Activated T-cell treated with anti-CD3 and anti-CD28 coated beads, Interleukin-2, amount 50 U/mL, for 4 hours (primary cell): ENCODE measurements around the gene KCNH3. TPM values are rescaled to one million over a fixed set of nuclear protein-coding genes. Genes with fewer than 3 reads are reported as not detected.

Source experiments
- ATAC-seq, 2 donors: fragments of 200-7000 bp; cut with Tn5 transposase; one replicate each; pipeline ENCODE4 v1.10.0; 2021
- DNase-seq: peaks from one replicate; pipeline ENCODE4 v3.0.0-alpha.2; 2020
- H3K27me3 Mint-ChIP-seq: one replicate; pipeline ENCODE4 v1.8.0; 2021; ENCODE audit warnings: low read depth, mixed read lengths
- H3K36me3 Mint-ChIP-seq: one replicate; pipeline ENCODE4 v1.8.0; 2022; ENCODE audit warnings: mixed read lengths; ENCODE audit not compliant: insufficient read depth
- H3K4me1 Mint-ChIP-seq: one replicate; pipeline ENCODE4 v1.8.0; 2021; ENCODE audit warnings: low read depth, mixed read lengths
- H3K4me3 Mint-ChIP-seq: one replicate; pipeline ENCODE4 v1.8.0; 2021; ENCODE audit warnings: mild to moderate bottlenecking, moderate library complexity, mixed read lengths
- H3K9me3 Mint-ChIP-seq: one replicate; pipeline ENCODE4 v1.8.0; 2021; ENCODE audit warnings: mixed read lengths
- total RNA-seq, 3 donors: library from RNA; stranded (reverse); gene quantifications; one replicate each; pipeline ENCODE4 v1.2.1, GENCODE V29; 2021

The KCNH3 gene
- total RNA-seq, 3 donors from 2014 or later: 1.6 to 4.0 (median 3.3) TPM

DNA sequence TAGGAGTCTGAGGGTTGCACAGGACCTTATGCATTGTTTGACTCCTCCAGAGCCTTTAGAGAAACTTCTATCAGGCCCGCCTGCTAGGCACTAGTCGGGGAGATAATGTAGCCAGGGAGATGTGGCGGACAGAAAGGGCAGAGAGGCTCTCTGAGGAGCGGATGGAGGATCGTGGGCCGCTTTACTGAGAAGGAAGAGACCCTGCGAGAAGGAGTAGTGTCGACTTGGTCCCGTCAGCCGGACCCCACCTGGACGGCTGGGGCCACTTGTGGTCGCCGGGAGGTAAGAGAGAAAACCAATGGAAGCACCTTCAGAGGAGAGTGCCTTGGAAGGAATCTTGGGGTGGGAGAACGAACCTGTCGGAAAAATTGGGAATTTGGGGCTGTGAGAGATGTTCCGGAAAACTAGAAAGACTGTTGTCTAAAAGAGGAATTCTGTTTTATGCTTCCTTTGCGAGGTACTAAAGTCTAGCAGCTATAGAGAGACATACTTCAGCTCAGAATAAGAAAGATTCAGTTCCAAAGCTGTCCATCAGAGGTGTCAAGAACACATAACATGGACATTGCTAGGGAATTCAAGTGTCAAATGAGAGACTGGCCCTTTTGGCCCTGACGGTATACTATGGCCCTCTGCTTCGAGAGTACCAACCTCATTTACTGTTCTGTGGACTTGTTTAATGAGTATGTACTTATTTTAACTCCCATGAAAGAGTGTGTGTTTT lies 29.8 kb downstream of the KCNH3 start:
- ATAC-seq: peak in 1 of 2 donors; percentile 27
- no peak for DNase-seq
- peak overlapping the region; percentile 99 for H3K4me3 Mint-ChIP-seq
- H3K36me3 Mint-ChIP-seq: peaks cover 13% of the 10 kb centered on the region
- peaks cover 53% of the 10 kb centered on the region for H3K4me1 Mint-ChIP-seq
- no peaks in the 10 kb centered on the region for H3K27me3 Mint-ChIP-seq
- no peaks in the 10 kb centered on the region for H3K9me3 Mint-ChIP-seq

DNA sequence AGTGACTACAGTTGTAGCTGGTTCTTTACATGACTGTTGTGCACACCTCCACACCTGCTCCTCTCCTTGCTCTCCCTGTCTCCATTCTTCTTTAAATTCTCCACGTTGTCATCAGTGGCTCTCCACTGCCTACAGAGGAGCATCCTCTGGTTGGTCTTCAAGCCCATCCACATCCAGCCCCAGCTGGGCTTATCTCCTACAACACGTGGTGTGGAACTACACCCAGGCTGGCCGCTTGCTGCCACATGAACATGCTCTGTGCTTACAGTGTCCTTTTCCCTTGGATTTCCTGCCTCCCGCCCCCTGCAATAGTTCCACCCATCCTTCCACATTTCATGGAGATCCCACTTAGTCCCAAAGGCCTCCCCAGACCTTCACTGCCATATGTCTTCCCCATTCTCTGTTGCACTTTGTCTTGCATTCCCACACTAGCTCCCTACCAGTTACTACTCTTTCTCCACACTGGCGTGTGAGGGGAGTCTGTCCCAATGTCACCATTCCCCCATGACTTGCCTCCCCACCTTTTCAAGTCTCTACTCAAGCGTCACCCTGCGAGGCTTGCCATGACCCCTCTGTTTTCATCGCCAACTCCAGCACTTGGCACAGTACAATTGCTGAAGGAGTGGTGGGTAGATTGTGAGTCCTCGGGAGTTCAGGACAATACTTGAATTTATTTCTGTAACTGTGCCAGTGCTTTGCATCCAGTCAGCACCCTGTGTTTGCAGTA lies 38.9 kb downstream of the KCNH3 start:
- no peak for ATAC-seq
- H3K4me3 Mint-ChIP-seq: no peak overlapping the region
- peaks cover 11% of the 10 kb centered on the region for H3K4me1 Mint-ChIP-seq
- DNase-seq: no peak
- H3K27me3 Mint-ChIP-seq: no peaks in the 10 kb centered on the region
- no peaks in the 10 kb centered on the region for H3K9me3 Mint-ChIP-seq
- peaks cover 28% of the 10 kb centered on the region for H3K36me3 Mint-ChIP-seq

DNA sequence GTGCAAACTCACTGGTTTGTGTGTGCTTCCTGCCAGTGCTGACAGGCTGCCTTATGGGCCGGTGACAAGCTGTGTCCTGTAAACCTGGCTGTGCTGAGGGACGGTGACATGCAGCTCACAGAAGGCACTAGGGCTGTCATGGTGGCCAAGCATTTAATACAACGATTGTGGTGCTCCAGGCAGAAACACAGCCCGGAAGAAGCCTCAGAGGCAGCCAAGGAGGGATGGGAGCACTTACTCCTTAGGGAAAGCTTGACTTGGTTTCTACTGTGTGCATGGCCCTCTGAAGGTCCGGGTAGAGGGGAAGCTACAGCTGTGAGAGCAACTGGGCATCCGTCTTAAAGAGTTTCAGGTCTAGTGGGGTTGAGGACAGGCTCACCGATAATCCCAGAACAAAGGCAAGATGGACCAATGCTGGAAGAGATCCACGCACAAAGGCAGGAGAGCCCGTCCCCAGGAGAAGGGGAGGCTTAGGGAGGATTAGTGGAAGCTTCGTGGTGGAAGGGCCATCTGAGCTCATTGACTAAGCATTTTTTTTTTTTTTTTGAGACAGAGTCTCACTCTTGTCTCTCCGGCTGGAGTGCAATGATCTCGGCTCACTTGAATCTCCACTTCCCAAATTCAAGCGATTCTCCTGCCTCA lies 39.8 kb downstream of the KCNH3 start:
- Mint-ChIP-seq H3K36me3 (peaks cover 29% of the 10 kb centered on the region), H3K4me3 (no peak overlapping the region), H3K9me3 (no peaks in the 10 kb centered on the region), H3K27me3 (no peaks in the 10 kb centered on the region), H3K4me1 (peaks cover 11% of the 10 kb centered on the region)
- ATAC-seq: no peak
- no peak for DNase-seq

DNA sequence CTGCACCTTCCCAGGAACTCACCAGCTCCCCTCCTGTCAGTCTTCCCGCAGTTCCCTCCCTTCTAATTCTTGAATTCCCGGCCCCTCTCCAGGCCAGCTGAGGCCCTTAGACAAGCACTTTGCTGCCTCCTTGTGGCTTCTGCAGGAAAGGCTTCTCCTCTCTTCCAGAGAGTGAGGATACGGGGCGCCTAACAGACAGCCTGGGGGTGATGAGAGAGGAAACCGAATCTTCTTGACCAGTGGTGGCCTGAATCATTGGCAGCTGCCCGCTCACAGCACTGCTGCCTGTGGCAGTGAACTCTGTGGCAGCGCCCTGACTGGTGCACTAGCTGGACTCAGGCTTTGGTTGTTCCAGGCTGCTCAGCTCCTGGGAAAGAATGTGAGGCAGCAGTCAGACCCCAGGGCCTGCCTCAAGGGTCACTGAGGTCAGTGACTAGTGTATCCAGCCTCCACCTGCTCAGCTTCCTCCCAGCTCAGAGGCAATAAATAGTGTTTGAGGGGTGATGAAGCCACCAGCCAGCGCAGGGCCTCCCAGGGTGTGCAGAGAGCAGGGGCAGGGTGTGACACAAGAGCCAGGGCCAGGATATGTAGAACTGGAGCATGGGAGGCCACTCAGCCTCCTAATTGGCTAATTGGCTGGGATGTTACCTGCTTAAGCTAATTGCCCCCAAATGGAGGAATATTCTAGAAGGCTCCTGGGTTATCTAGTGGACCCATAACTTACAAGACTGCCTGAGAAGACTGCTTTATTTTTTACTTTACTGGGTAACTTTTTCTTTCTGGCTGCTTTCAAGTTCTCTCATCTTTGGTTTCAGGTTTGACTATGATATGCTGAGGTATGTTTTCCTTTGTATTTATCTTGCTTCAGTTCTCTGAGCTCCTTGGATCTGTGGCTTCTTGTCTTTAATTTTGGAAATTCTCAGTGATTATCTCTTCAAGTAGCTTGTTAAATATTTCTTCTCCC lies 42.0 kb downstream of the KCNH3 start:
- H3K36me3 Mint-ChIP-seq: peaks cover 32% of the 10 kb centered on the region
- H3K9me3 Mint-ChIP-seq: no peaks in the 10 kb centered on the region
- H3K4me3 Mint-ChIP-seq: no peak overlapping the region
- peaks cover 11% of the 10 kb centered on the region for H3K4me1 Mint-ChIP-seq
- DNase-seq (peak; percentile 43), ATAC-seq (peak; percentile 67 to 81)
- no peaks in the 10 kb centered on the region for H3K27me3 Mint-ChIP-seq

DNA sequence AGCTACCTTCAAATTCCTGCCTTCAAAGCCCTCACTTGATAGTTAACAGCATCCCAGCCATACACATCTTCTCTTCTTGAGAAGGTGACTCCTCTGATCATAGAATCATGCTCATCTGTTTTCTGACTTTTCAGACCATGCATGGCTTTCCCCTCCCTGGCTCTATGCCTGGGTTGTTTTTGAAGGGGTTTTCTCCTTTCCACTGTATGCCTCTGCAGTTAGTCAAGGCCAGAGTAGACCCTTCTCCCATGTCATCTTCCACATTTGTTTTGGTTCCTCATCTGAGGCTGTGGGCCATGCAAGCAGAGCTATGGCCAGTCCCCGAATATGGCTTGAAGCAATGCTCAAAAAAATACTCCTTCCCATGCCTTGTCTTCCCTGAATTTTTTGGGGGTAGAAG lies 43.4 kb downstream of the KCNH3 start:
- Mint-ChIP-seq H3K9me3 (no peaks in the 10 kb centered on the region), H3K27me3 (no peaks in the 10 kb centered on the region), H3K4me1 (peaks cover 11% of the 10 kb centered on the region), H3K4me3 (no peak overlapping the region), H3K36me3 (peaks cover 28% of the 10 kb centered on the region)
- DNase-seq (no peak), ATAC-seq (no peak)

DNA sequence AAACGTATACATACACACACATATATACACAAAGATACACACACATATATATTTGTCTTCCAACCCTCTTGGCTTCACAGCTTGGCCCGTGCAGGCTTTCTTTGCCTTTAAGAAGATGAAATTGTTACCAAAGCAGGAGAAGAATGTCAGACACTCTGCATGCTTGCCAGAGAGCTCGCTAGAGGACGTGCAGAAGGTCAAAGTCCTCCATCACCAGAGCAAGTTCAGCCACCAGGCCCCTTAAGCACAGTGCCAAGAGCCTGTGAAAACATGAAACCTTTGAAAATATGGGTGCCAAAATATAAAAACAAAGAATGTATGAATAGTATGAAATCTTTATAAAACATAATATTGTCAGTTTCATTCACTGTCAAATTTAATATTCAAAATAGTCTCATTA lies 44.0 kb downstream of the KCNH3 start:
- Mint-ChIP-seq H3K9me3 (no peaks in the 10 kb centered on the region), H3K36me3 (peaks cover 28% of the 10 kb centered on the region), H3K4me3 (no peak overlapping the region), H3K4me1 (peaks cover 11% of the 10 kb centered on the region), H3K27me3 (no peaks in the 10 kb centered on the region)
- ATAC-seq: no peak
- no peak for DNase-seq

DNA sequence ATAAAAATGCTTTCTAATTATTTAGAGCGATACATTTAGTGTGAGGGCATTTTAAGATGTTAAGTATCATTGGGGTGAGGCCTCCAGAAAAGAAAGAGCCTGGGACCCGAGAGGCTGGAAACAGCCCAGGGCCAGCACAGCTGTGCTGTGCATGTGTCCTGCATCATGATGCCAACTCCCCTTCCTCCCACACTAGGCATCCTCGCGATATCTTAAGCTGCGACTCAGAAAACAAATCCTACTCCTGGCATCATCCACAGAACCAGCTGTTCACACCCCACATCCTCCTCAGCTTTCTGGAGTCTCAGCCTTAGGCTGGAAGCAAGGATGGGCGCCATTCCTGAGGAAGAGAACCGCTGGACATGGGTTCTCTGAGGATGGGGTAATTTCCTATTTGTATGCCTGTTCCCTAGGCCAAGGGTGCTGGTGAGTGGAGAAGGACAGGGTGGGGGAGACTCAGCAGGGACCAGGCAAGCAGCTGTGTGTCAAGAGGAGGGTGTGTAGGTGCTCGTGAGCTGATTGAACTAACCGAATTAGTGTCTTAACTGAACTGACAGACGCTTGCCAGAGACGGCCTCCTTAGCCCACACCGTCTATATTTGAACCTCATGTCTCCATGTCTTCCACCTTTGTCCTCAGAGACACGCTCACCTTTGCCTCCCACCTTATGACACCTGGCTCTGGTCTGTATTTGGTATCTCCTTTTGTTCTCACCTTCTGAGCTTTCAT lies 44.7 kb downstream of the KCNH3 start:
- ATAC-seq (no peak), DNase-seq (no peak)
- Mint-ChIP-seq H3K9me3 (no peaks in the 10 kb centered on the region), H3K4me3 (no peak overlapping the region), H3K4me1 (peaks cover 11% of the 10 kb centered on the region), H3K36me3 (peaks cover 28% of the 10 kb centered on the region), H3K27me3 (no peaks in the 10 kb centered on the region)

DNA sequence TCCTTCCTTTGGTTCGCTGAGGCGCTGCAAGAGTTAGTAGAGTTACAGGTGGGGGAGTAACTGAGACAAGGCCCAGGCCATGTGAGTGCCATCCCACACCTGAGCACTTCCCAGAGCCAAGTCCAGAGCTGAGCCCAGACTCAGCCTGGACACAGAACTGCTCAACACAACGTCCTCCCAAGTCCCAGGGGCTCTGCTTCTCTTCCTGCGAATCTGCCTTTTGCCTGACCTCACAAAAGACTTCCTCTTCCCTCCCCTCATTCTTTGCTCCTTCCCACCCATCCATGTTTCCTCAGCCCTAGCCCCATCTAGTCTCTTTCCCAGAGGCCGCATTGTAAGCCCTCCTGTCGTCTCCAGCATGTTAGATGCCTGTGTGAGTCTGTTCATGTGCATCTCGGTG lies 45.8 kb downstream of the KCNH3 start:
- ATAC-seq (no peak), DNase-seq (no peak)
- no peaks in the 10 kb centered on the region for H3K9me3 Mint-ChIP-seq
- H3K4me3 Mint-ChIP-seq: no peak overlapping the region
- H3K27me3 Mint-ChIP-seq: no peaks in the 10 kb centered on the region
- peaks cover 30% of the 10 kb centered on the region for H3K36me3 Mint-ChIP-seq
- H3K4me1 Mint-ChIP-seq: peaks cover 10% of the 10 kb centered on the region

DNA sequence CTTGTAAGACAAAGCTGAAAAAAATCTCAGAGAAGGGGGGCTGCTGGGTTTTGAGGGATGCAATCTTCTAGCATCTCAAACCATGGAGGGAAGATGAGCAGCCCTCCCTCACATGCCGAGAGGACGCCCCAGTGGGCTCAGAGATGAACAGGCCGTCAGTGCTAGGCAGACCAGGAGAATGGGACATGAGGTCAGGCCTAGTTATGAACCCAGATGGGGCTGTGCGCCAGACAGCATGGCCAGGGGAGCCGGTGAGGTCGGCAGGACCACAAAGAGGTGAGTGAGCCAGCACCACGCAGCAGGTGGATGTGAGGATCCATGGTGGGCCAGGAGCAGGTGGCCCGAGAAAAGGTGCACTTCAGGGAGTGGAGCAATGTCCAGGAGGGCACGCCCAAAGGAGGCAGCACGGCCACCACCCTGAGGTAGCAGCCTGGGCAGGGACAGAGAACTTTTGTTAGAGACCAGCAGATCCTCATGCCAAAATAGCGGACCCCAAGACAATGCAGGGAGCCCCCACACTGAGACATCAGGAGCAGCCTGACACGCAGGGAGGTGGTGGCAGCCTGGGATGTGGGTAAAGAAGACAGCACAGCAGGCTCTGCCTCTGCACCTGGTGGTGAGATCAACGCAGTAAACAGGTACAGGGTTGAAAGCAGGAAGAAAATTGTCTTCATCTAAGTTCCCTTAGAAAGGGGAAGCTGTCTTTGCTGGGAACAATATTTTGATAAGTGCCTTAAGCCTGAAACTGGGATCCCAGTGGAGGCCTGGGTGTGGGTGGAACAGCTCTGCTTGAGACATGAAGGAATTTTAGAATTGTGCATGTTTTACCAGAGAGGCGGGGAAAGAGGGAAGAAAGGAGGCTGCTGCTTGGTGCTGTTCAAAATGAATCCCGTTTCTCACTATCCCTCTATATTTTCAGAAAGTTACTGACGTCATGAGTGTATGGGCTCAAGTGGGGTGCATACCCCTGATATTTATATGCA lies 46.9 kb downstream of the KCNH3 start:
- Mint-ChIP-seq H3K9me3 (no peaks in the 10 kb centered on the region), H3K36me3 (peaks cover 33% of the 10 kb centered on the region), H3K27me3 (no peaks in the 10 kb centered on the region), H3K4me3 (no peak overlapping the region), H3K4me1 (peaks cover 7% of the 10 kb centered on the region)
- DNase-seq (no peak), ATAC-seq (no peak)

DNA sequence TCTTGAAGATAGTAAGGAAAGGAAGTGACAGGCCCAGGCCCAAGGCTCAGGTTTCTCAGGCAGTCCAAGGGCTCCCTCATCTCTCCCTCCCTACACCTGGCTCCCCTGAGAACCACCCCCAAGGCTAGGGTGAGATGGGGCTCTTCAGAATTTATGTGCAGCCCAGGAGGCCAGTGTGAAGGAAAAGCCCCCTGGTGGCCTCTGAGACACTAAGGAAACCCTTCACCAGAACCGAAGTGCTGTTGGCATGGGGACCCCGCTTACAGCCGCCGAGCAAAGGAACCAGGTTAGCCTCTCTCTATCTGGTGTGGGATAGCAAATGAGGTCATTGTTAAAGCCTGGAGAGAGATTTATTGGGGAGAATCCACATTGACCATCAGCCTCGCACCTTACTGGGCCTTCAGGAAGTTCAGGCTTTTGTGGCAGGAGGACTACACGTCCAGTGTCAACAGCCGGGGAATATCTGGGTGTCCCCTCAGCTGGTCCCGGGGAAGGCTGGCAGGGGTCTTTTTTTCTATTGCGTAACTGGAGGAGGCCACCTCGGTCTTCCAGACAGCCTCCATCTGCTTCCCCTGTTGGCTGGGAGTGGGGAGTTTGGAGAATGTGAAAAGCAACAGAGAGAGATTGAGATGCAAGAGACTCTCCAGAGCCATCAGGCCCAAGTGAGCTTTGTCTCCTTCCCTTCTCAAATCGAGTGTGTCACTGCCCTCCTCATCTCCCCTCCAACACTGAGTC lies 48.5 kb downstream of the KCNH3 start:
- Mint-ChIP-seq H3K9me3 (no peaks in the 10 kb centered on the region), H3K4me1 (no peaks in the 10 kb centered on the region), H3K27me3 (no peaks in the 10 kb centered on the region), H3K36me3 (peaks cover 34% of the 10 kb centered on the region), H3K4me3 (no peak overlapping the region)
- no peak for ATAC-seq
- no peak for DNase-seq

DNA sequence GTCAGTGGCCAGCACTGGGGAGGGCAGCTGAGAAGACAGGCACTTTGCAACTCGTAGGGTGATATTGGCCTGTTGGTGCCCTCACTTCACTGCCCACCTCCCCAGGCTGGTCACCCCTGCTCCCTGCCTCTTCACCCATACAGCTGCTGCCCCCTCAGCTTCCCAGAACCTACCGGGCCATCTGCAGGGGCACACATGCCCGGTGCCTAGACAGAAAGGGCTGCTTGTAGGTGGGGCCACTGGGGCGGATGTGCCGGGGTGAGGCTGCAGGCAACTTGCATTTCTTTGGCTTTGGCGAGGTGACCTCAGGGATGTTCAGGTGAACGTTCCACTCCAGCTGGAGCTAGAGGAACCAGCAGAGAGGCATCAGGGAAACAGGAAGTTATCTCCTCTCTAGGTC lies 49.5 kb downstream of the KCNH3 start:
- Mint-ChIP-seq H3K9me3 (no peaks in the 10 kb centered on the region), H3K27me3 (no peaks in the 10 kb centered on the region), H3K36me3 (peaks cover 28% of the 10 kb centered on the region), H3K4me3 (no peak overlapping the region), H3K4me1 (no peaks in the 10 kb centered on the region)
- ATAC-seq (no peak), DNase-seq (no peak)
